Thyroid gland (tissue), 4 donors: Measurements from ENCODE around the gene ADORA2B. TPM values are rescaled to one million over a fixed set of nuclear protein-coding genes. Genes with fewer than 3 reads are reported as not detected.
A peak's percentile ranks its signal among the peaks of the same experiment; 100 is the strongest.

ENCODE experiments used
- DNase-seq, 2 donors: peaks; one replicate each; pipeline ENCODE4 v3.0.0-alpha.2; 2019
- H3K27ac ChIP-seq, 3 donors: fragments of 200-600 bp; sonication (generic); 1 replicate in 2 of 3; 2 replicates in 1 of 3; pipeline ENCODE4 v1.5.1; 2016 to 2019; ENCODE audit warnings: mild to moderate bottlenecking in 1 of 3, moderate library complexity in 1 of 3
- H3K27me3 ChIP-seq: fragments of 200-600 bp; sonication (generic); one replicate; pipeline ENCODE4 v1.5.1; 2019
- H3K36me3 ChIP-seq, 2 donors: fragments of 200-600 bp; sonication (generic); one replicate each; pipeline ENCODE4 v1.5.1; 2016 to 2019
- H3K4me1 ChIP-seq, 2 donors: fragments of 200-600 bp; sonication (generic); one replicate each; pipeline ENCODE4 v1.5.1; 2017 to 2019
- H3K4me3 ChIP-seq, 3 donors: fragments of 200-600 bp; sonication (generic); replicated peaks in 1 of 3; 1 replicate in 2 of 3; 2 replicates in 1 of 3; pipeline ENCODE4 v1.5.1; 2016; ENCODE audit warnings: mild to moderate bottlenecking in 1 of 3
- H3K9me3 ChIP-seq: fragments of 200-600 bp; sonication (generic); one replicate; pipeline ENCODE4 v1.5.1; 2017
- POLR2A ChIP-seq, 2 donors: fragments of 450-650 bp; IDR thresholded peaks; one replicate each; pipeline ENCODE4 v1.6.1; 2017; ENCODE audit warnings: antibody characterized with exemption in 2 of 2, mild to moderate bottlenecking in 2 of 2, moderate library complexity in 1 of 2
- WGBS, 2 donors: methylation state at CpG; one replicate each; pipeline ENCODE4 v1.1.5; 2017; 5-methylcytosine and 5-hydroxymethylcytosine counted together
- intact Hi-C: fragments of 100-400 bp; cut with DNase I; formaldehyde crosslinking; loops from one replicate; pipeline ENCODE4 v1.15.1; 2023
- total RNA-seq, 4 donors: library from RNA; depleted of rRNA; stranded (reverse); fragments of >200 nt; gene quantifications; one replicate each; pipeline ENCODE4 v1.2.3, GENCODE V29; 2016
- TF ChIP-seq, protein P1 (sequence below), 6 experiments: fragments of 200-600 bp in 3 of 6; fragments of 450-650 bp in 3 of 6; sonication (generic) in 3 of 6; IDR thresholded peaks; one replicate each; pipeline ENCODE4 v1.5.1; 2016 to 2019; ENCODE audit warnings: antibody characterized with exemption in 6 of 6, mild to moderate bottlenecking in 2 of 6, inconsistent platforms in 1 of 6, moderate library complexity in 1 of 6

ADORA2B gene
- total RNA-seq, 4 donors from 2014 or later, result not detected

DNA sequence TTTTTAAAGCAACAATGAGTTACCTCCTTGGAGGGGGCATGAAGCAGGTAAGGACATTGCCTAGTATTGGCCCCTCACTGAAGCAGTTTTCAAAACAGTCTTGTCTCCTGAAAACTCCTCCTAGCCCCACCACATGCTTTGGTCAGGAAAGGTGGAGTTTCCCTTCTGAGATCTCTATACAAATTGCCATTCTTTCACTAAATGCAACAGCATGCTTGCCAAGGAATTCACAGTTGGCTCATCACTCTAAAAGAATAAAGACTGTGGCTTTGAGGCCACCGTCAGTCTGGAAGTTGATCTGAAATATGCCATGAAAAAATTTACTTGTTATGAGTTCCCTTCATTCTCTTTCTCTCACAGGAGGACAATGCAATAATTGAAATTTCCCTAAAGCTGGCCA lies 58.9 kb downstream of the ADORA2B start:
- peaks cover 12 to 15% of the 10 kb centered on the region in 2 donors for H3K4me1 ChIP-seq
- WGBS, 2 donors, result 67 to 93% methylated on average over 1 of the region's 1 CpG
- peak overlapping the region in 2 of 3 donors; percentile 12 to 21 for H3K27ac ChIP-seq
- TF ChIP-seq POLR2A (IDR thresholded peaks at IDR 0.05), result no peak
- TF ChIP-seq, protein P1, sequence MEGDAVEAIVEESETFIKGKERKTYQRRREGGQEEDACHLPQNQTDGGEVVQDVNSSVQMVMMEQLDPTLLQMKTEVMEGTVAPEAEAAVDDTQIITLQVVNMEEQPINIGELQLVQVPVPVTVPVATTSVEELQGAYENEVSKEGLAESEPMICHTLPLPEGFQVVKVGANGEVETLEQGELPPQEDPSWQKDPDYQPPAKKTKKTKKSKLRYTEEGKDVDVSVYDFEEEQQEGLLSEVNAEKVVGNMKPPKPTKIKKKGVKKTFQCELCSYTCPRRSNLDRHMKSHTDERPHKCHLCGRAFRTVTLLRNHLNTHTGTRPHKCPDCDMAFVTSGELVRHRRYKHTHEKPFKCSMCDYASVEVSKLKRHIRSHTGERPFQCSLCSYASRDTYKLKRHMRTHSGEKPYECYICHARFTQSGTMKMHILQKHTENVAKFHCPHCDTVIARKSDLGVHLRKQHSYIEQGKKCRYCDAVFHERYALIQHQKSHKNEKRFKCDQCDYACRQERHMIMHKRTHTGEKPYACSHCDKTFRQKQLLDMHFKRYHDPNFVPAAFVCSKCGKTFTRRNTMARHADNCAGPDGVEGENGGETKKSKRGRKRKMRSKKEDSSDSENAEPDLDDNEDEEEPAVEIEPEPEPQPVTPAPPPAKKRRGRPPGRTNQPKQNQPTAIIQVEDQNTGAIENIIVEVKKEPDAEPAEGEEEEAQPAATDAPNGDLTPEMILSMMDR (IDR thresholded peaks at IDR 0.05), result no peak
- DNase-seq, result no peak
- no peaks in the 10 kb centered on the region for H3K9me3 ChIP-seq
- intact Hi-C loops, result no loop called here
- H3K36me3 ChIP-seq, result peaks cover 63% of the 10 kb centered on the region in 2 donors
- no peak overlapping the region for H3K4me3 ChIP-seq
- H3K27me3 ChIP-seq, result no peaks in the 10 kb centered on the region

DNA sequence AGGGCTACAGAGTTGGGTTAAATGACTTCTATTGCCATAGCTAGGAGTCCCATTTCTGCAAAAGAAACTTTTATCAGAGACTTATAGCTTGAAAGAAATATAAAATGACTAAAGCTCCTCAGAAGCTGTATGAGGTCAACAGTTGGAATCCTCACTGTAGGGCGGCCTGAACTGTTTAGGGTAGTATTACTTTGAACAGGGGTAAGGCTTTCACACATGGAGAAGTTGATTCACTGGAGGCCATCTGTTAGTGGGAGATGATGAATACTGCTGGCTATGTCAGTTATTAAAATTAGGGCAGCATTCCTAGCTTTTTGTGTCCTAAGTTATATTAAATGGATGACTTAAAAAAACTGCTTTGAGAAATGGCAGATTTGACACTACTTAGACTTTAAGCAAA lies 60.7 kb downstream of the ADORA2B start:
- no peak for DNase-seq
- 96 to 100% methylated on average over 1 of the region's 1 CpG for WGBS, 2 donors
- TF ChIP-seq, protein P1 (IDR thresholded peaks at IDR 0.05), result no peak
- no peak for TF ChIP-seq POLR2A (IDR thresholded peaks at IDR 0.05)

DNA sequence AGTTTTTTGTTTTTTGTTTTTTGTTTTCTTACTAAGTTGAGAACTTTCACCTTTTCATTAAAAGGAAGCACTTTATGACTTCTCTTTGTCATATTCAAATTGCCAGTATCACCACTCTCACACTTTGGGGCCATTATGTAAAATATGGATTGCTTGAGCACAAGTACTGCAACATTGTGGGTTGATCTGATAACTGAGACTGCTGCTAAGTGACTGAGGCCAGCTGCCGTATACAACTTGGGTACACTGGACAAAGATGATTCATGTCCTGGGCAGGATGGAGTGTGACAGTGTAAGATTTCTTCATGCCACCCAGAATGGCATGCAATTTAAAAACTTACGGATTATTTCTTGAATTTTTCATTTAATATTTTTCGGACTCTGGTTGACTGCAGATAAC lies 62.5 kb downstream of the ADORA2B start:
- H3K27ac ChIP-seq, result no peak overlapping the region
- 97% methylated on average over 3 of the region's 3 CpGs for WGBS, 2 donors
- intact Hi-C loops, result no loop called here
- H3K27me3 ChIP-seq, result no peaks in the 10 kb centered on the region
- peaks cover 60 to 65% of the 10 kb centered on the region in 2 donors for H3K36me3 ChIP-seq
- TF ChIP-seq POLR2A (IDR thresholded peaks at IDR 0.05), result no peak
- TF ChIP-seq, protein P1 (IDR thresholded peaks at IDR 0.05), result no peak
- no peak overlapping the region for H3K4me3 ChIP-seq
- H3K4me1 ChIP-seq, result no peaks in the 10 kb centered on the region
- no peak for DNase-seq
- no peaks in the 10 kb centered on the region for H3K9me3 ChIP-seq

More for the DNA sequence above, 60.7 kb downstream of the ADORA2B start:
- intact Hi-C loops, result no loop called here
- Histone ChIP-seq H3K4me1 (peaks cover 11 to 12% of the 10 kb centered on the region in 2 donors), H3K27ac (no peak overlapping the region), H3K36me3 (peaks cover 69 to 71% of the 10 kb centered on the region in 2 donors), H3K27me3 (no peaks in the 10 kb centered on the region), H3K4me3 (no peak overlapping the region), H3K9me3 (no peaks in the 10 kb centered on the region)

DNA sequence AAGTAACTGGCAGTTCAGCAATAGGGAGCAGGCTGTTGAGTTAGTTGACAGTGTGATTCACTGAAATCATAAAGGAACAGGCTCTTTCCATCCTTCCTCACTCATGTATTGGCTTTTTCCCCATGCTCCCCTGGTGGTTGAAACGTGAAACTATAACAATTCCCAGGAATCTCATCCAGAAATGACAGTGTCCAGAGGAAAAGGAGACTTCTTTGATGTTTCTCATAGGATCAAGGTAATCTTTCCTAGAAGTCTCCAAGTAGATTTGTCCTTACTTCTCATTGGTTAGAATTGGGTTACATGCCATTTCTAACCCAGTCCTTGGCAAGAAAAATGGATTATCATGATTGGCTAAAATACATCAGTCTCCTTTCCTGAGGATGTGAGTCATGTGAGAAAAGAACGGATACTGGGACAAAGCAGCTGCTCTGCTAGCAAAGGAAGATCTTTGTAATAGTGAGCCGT lies 69.0 kb downstream of the ADORA2B start:
- 53 to 59% methylated on average over 3 of the region's 3 CpGs for WGBS, 2 donors
- Histone ChIP-seq H3K4me1 (no peaks in the 10 kb centered on the region), H3K4me3 (no peak overlapping the region), H3K9me3 (no peaks in the 10 kb centered on the region), H3K36me3 (peaks cover 7 to 9% of the 10 kb centered on the region in 2 donors), H3K27me3 (no peaks in the 10 kb centered on the region), H3K27ac (no peak overlapping the region)
- TF ChIP-seq POLR2A (IDR thresholded peaks at IDR 0.05), result no peak
- TF ChIP-seq, protein P1 (IDR thresholded peaks at IDR 0.05), result peak in 5 of 6 experiments; percentile 30 to 44 (median 36)
- no peak for DNase-seq
- intact Hi-C loops, result no loop called here

DNA sequence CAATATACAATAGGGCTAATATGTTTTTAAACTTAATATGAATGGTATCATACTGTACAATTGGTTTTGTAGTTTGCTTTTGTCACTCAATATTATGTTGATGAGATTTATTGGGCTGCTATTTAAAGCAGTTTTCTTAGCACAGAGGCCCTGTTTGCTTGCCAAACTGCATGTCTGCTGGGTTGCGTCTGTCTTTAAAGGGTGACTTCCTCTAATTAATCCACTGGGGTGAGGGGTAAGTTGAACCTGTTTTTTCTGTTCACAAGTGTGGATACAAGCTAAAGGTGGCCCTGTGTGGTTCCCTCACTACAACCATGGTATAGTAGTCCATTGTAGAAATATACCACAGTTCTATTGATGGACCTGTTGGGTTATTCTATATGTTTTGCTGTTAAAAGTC lies 74.4 kb downstream of the ADORA2B start:
- Histone ChIP-seq H3K27ac (no peak overlapping the region), H3K4me3 (no peak overlapping the region), H3K36me3 (peaks cover 0 to 11% of the 10 kb centered on the region in 2 donors), H3K9me3 (no peaks in the 10 kb centered on the region), H3K4me1 (peaks cover 0 to 4% of the 10 kb centered on the region in 2 donors), H3K27me3 (no peaks in the 10 kb centered on the region)
- intact Hi-C loops, result no loop called here
- 75 to 88% methylated on average over 1 of the region's 1 CpG for WGBS, 2 donors
- no peak for TF ChIP-seq POLR2A (IDR thresholded peaks at IDR 0.05)
- TF ChIP-seq, protein P1 (IDR thresholded peaks at IDR 0.05), result no peak
- no peak for DNase-seq
